Lung (tissue), 12 donors: ENCODE results near the gene FALEC. TPM values are rescaled to one million over a fixed set of nuclear protein-coding genes. Genes with fewer than 3 reads are reported as not detected.
A peak's percentile ranks its signal among the peaks of the same experiment; 100 is the strongest.

Experiments
- ATAC-seq: fragments of 200-7000 bp; cut with Tn5 transposase; one replicate; pipeline ENCODE4 v1.9.1; 2020; ENCODE audit warnings: moderate number of reproducible peaks; ENCODE audit not compliant: insufficient read depth, low FRiP score
- DNase-seq, 3 donors: peaks; one replicate each; pipeline ENCODE4 v3.0.0-alpha.2; 2013 to 2017
- H3K27ac ChIP-seq, 2 donors: one replicate each; pipeline ENCODE4 v1.5.1; 2013; ENCODE audit warnings: mild to moderate bottlenecking in 2 of 2, moderate library complexity in 2 of 2, control low read depth in 1 of 2, inconsistent platforms in 1 of 2, low read depth in 1 of 2, low read length in 1 of 2
- H3K27me3 ChIP-seq, 3 donors: one replicate each; pipeline ENCODE4 v1.5.1; 2013; ENCODE audit warnings: low read length in 2 of 3; ENCODE audit not compliant: control insufficient read depth in 3 of 3, insufficient read depth in 3 of 3
- H3K36me3 ChIP-seq, 4 donors: one replicate each; pipeline ENCODE4 v1.5.1; 2013; ENCODE audit warnings: low read length in 4 of 4, mild to moderate bottlenecking in 1 of 4, moderate library complexity in 1 of 4; ENCODE audit not compliant: control insufficient read depth in 4 of 4, insufficient read depth in 4 of 4
- H3K4me1 ChIP-seq, 5 donors: one replicate each; pipeline ENCODE4 v1.5.1; 2013; ENCODE audit warnings: low read length in 5 of 5, mild to moderate bottlenecking in 2 of 5, moderate library complexity in 1 of 5; ENCODE audit not compliant: control insufficient read depth in 5 of 5, insufficient read depth in 5 of 5
- H3K4me3 ChIP-seq: one replicate; pipeline ENCODE4 v1.5.1; 2013; ENCODE audit warnings: mild to moderate bottlenecking, control low read depth, moderate library complexity
- H3K9ac ChIP-seq, 2 donors: one replicate each; pipeline ENCODE4 v1.5.1; 2013; ENCODE audit warnings: low read length in 2 of 2, control low read depth in 1 of 2; ENCODE audit not compliant: insufficient read depth in 1 of 2
- H3K9me3 ChIP-seq, 4 donors: one replicate each; pipeline ENCODE4 v1.5.1; 2013; ENCODE audit warnings: low read length in 3 of 4, mild to moderate bottlenecking in 1 of 4, moderate library complexity in 1 of 4; ENCODE audit not compliant: control insufficient read depth in 4 of 4, insufficient read depth in 3 of 4
- WGBS, 2 donors: extraction: QIAGEN DNeasy Blood & Tissue Kit; methylation state at CpG; one replicate each; pipeline ENCODE4 v1.1.7; 2013; 5-methylcytosine and 5-hydroxymethylcytosine counted together
- polyA plus RNA-seq, 2 donors: library from polyadenylated mRNA; stranded (reverse); fragments of 200-250 nt; gene quantifications; one replicate each; pipeline ENCODE4 v1.2.1, GENCODE V29; 2013
- total RNA-seq, 2 donors: library from RNA; depleted of rRNA in 1 of 2; stranded (reverse); fragments of >200 nt in 1 of 2; gene quantifications; one replicate each; pipeline ENCODE4 v1.2.1, GENCODE V29; 2014 to 2021
- TF ChIP-seq, protein P1 (sequence below): IDR thresholded peaks from 2 replicates; pipeline ENCODE4 v1.5.1; 2012; ENCODE audit warnings: mild to moderate bottlenecking; ENCODE audit errors: control extremely low read depth, extremely low read depth
- donor health status: control.
- donor health status: control.
- donor health status: Bipolar disorder and iron deficiency.
- donor health status: healthy.
- donor health status: DM: yes; HTN: yes; CAD: no.

Gene FALEC
- total and polyA plus RNA-seq, 4 donors: 0.09 TPM; not detected in 3

DNA sequence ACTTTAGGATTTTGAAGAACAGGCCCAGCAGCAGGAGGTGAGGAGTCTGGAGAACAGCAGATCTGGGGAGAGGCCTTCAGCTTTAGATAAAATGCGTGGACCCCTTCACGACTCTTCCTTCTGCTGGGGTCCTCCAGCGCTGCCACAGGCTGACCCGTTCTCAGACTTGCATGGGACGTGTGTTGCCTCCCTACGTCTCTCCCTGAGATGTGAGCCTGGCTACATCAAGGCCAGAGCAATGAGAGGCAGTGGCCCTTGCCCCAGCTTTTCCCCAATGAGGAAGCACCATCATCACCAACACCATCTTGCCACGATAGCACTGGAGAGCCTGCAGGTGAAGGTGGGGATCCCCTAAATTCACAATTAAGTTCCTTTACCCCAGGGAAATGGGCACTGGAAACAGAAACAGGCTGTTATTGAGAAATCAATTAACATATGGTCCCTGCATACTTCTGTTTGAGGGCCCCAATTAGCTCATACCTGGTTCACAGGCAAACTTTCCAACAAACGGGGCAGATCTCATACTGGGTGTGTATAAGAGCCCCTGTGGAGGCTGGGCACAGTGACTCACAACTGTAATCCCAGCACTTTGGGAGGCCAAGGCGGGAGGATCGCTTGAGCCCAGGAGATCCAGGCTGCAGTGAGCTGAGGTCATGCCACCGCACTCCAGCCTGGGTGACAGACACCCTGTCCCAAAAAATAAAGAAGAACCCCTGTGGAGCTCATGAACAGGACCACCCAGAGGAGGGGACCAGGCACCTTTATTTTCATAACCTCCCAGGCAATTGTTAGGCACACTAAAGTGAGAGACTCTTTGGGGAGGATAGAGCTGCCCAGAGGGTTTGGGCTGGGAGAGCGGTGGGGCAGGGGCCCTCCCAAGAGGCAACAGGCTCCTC lies 21.5 kb downstream of the FALEC start:
- H3K4me3 ChIP-seq: no peak overlapping the region
- H3K4me1 ChIP-seq: peaks cover 0 to 6% (median 0%) of the 10 kb centered on the region in 5 donors
- no peaks in the 10 kb centered on the region for H3K36me3 ChIP-seq
- ATAC-seq (no peak), DNase-seq (no peak)
- H3K27me3 ChIP-seq: no peaks in the 10 kb centered on the region
- no peaks in the 10 kb centered on the region for H3K9me3 ChIP-seq
- TF ChIP-seq, protein P1, sequence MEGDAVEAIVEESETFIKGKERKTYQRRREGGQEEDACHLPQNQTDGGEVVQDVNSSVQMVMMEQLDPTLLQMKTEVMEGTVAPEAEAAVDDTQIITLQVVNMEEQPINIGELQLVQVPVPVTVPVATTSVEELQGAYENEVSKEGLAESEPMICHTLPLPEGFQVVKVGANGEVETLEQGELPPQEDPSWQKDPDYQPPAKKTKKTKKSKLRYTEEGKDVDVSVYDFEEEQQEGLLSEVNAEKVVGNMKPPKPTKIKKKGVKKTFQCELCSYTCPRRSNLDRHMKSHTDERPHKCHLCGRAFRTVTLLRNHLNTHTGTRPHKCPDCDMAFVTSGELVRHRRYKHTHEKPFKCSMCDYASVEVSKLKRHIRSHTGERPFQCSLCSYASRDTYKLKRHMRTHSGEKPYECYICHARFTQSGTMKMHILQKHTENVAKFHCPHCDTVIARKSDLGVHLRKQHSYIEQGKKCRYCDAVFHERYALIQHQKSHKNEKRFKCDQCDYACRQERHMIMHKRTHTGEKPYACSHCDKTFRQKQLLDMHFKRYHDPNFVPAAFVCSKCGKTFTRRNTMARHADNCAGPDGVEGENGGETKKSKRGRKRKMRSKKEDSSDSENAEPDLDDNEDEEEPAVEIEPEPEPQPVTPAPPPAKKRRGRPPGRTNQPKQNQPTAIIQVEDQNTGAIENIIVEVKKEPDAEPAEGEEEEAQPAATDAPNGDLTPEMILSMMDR: no peak
- no peak overlapping the region for H3K9ac ChIP-seq
- H3K27ac ChIP-seq: no peak overlapping the region
- 92 to 94% methylated on average over 12 of the region's 12 CpGs for WGBS, 2 donors

GRCh38 chr1:150537732-150538684 lies 22.5 kb downstream of the FALEC start:
- no peaks in the 10 kb centered on the region for H3K9me3 ChIP-seq
- H3K36me3 ChIP-seq: no peaks in the 10 kb centered on the region
- H3K9ac ChIP-seq: no peak overlapping the region
- H3K27ac ChIP-seq: peak overlapping the region in 1 of 2 donors; percentile 14
- H3K27me3 ChIP-seq: no peaks in the 10 kb centered on the region
- TF ChIP-seq, protein P1: no peak
- ATAC-seq: no peak
- peaks cover 0 to 6% (median 0%) of the 10 kb centered on the region in 5 donors for H3K4me1 ChIP-seq
- 70 to 77% methylated on average over 17 of the region's 17 CpGs for WGBS, 2 donors
- DNase-seq: peak in 1 of 3 donors; percentile 53
- H3K4me3 ChIP-seq: no peak overlapping the region

DNA sequence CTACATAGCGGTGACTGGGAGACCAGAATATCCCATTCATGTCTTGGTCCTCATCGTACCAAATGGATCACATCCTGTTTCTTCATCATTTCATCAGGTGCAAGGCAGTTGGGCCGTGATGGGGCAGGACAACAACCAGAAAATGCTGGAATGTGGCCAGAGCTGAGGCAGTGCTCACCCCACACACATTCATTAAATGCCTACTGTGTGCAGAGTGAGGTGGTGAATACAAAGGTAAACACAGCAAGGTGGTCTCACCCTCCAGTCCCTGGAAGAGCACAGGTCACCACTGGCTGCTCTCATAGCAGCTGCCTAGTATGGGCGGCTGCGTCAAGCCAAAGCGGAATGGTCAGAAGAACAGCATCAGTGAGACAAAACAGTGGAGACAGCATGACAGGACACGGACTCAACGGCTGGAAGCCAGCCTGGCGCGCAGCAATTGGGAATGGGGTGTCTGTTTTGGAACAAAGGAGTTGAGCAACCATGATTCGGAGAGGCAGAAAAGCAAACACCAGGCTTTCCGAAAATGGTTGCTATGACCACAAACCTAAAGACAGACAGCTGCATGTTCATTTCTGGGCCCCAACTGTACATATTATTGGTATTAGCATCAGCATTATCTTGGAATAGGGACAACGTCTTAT lies 28.1 kb downstream of the FALEC start:
- Histone ChIP-seq H3K4me3 (no peak overlapping the region), H3K9ac (peak overlapping the region in 1 of 2 donors; percentile 26), H3K9me3 (no peaks in the 10 kb centered on the region), H3K27me3 (no peaks in the 10 kb centered on the region), H3K27ac (no peak overlapping the region), H3K4me1 (peaks cover 0 to 14% (median 2%) of the 10 kb centered on the region in 5 donors), H3K36me3 (no peaks in the 10 kb centered on the region)
- DNase-seq: peak; percentile 63 to 82 (median 79)
- 70 to 82% methylated on average over 13 of the region's 13 CpGs for WGBS, 2 donors
- TF ChIP-seq, protein P1: no peak
- ATAC-seq: no peak
